Gastroesophageal sphincter (tissue), 3 donors: Measurements from ENCODE around the gene ETV6.

ENCODE experiments used
- POLR2AphosphoS5 ChIP-seq: sonication (generic); formaldehyde crosslinking; IDR thresholded peaks from one replicate; pipeline ENCODE4 v1.6.1; 2017; ENCODE audit warnings: antibody characterized with exemption
- TF ChIP-seq, protein P1 (sequence below), 4 experiments: fragments of 200-600 bp in 2 of 4; fragments of 450-650 bp in 2 of 4; sonication (generic) in 1 of 4; IDR thresholded peaks; one replicate each; pipeline ENCODE4 v1.5.1; 2017 to 2019; ENCODE audit warnings: antibody characterized with exemption in 4 of 4, mild to moderate bottlenecking in 2 of 4, moderate library complexity in 2 of 4

DNA sequence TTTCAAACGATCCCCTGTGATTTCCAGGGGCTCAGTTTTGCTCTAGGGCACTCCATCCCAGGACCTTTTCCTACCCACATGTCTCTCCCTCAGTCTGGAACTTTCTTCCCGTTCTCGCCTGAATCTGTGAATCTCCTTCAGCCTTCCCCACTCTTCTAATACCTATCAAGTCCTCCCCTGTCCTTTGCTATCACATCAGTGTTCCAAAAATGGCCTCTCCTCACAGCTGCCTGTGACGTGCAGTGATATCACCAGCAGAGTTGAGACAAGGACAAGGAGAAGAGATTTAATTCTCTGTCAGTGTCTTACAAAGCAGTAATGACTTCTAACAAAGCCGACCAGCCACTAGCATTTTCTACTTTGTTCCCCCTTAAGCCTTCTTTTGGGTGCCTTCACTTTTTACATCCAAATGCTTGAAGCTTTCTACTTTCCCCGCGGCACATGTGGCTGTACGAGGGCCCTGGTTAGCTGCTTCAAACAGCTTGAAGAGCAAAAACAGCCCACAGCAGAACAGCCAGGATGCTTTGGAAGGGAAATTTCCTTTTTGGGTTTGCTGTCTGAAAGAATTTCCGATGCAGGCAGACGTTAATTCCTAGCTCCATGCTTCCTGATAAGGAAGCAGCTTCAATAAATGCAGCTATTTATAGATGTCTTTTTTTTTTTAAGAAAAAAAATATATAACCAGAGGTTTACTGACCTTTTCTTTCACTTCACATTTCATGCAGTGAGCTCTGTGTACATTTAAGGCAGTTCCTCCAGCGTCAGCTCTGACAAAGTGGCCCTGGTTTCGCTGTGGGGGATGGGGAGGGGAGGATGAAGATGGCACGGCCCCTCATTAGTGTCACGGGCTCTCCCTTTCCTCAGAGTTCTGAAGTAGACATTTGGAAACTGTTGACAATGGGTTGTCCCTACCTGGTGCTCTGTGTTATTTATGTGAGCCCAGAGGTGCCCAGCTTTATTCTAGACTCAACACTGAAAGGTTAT is 109.3 kb downstream of the ETV6 start:
- TF ChIP-seq, protein P1, sequence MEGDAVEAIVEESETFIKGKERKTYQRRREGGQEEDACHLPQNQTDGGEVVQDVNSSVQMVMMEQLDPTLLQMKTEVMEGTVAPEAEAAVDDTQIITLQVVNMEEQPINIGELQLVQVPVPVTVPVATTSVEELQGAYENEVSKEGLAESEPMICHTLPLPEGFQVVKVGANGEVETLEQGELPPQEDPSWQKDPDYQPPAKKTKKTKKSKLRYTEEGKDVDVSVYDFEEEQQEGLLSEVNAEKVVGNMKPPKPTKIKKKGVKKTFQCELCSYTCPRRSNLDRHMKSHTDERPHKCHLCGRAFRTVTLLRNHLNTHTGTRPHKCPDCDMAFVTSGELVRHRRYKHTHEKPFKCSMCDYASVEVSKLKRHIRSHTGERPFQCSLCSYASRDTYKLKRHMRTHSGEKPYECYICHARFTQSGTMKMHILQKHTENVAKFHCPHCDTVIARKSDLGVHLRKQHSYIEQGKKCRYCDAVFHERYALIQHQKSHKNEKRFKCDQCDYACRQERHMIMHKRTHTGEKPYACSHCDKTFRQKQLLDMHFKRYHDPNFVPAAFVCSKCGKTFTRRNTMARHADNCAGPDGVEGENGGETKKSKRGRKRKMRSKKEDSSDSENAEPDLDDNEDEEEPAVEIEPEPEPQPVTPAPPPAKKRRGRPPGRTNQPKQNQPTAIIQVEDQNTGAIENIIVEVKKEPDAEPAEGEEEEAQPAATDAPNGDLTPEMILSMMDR (IDR thresholded peaks at IDR 0.05): no peak
- peak; percentile 55 for TF ChIP-seq POLR2AphosphoS5
